HEK293 (cell line): Measurements from ENCODE around the gene PGBD2.

Experiments
- KLF10 ChIP-seq: fragments of 450-650 bp; IDR thresholded peaks from 2 replicates; pipeline ENCODE4 v1.5.1; 2018; ENCODE audit warnings: missing biosample characterization, mild to moderate bottlenecking, missing genetic modification characterization
- TCF7L2 ChIP-seq: IDR thresholded peaks from 2 replicates; pipeline ENCODE4 v1.6.1; 2011; ENCODE audit warnings: low read depth, mild to moderate bottlenecking, inconsistent platforms, low read length, moderate library complexity, borderline replicate concordance
- ZNF274 ChIP-seq, 2 experiments: fragments of 200-500 bp in 1 of 2; fragments of 450-650 bp in 1 of 2; sonication (Bioruptor generic) in 1 of 2; formaldehyde crosslinking in 1 of 2; IDR thresholded peaks; 2 replicates each; pipeline versions ENCODE4 v1.5.1 to v1.6.1; 2014 to 2016; ENCODE audit warnings: borderline replicate concordance in 1 of 2, inconsistent platforms in 1 of 2, low read length in 1 of 2, missing biosample characterization in 1 of 2, missing genetic modification characterization in 1 of 2
- ZNF292 ChIP-seq: fragments of 450-650 bp; formaldehyde crosslinking; IDR thresholded peaks from 2 replicates; pipeline ENCODE4 v1.5.1; 2016; ENCODE audit warnings: low read depth, missing biosample characterization, missing genetic modification characterization, borderline replicate concordance
- ZNF785 ChIP-seq: fragments of 450-650 bp; formaldehyde crosslinking; IDR thresholded peaks from 2 replicates; pipeline ENCODE4 v1.5.1; 2016; ENCODE audit warnings: missing biosample characterization, missing genetic modification characterization
- TF ChIP-seq, protein P1 (sequence below): fragments of 450-650 bp; formaldehyde crosslinking; optimal IDR thresholded peaks from 2 replicates; pipeline ENCODE3; 2016; ENCODE audit warnings: missing biosample characterization, mild to moderate bottlenecking, missing genetic modification characterization
- TF ChIP-seq, protein P2 (sequence below): fragments of 450-650 bp; formaldehyde crosslinking; IDR thresholded peaks from 2 replicates; pipeline ENCODE4 v1.5.1; 2016; ENCODE audit warnings: missing biosample characterization, missing genetic modification characterization
- TF ChIP-seq, protein P3 (sequence below): fragments of 450-650 bp; formaldehyde crosslinking; IDR thresholded peaks from 2 replicates; pipeline ENCODE4 v1.5.1; 2017; ENCODE audit warnings: missing biosample characterization, missing genetic modification characterization
- TF ChIP-seq, protein P4 (sequence below): fragments of 450-650 bp; formaldehyde crosslinking; IDR thresholded peaks from 2 replicates; pipeline ENCODE4 v1.5.1; 2016; ENCODE audit warnings: missing biosample characterization, missing genetic modification characterization
- TF ChIP-seq, protein P5 (sequence below): fragments of 450-650 bp; formaldehyde crosslinking; IDR thresholded peaks from 2 replicates; pipeline ENCODE4 v1.5.1; 2016; ENCODE audit warnings: missing biosample characterization, missing genetic modification characterization, borderline replicate concordance

DNA sequence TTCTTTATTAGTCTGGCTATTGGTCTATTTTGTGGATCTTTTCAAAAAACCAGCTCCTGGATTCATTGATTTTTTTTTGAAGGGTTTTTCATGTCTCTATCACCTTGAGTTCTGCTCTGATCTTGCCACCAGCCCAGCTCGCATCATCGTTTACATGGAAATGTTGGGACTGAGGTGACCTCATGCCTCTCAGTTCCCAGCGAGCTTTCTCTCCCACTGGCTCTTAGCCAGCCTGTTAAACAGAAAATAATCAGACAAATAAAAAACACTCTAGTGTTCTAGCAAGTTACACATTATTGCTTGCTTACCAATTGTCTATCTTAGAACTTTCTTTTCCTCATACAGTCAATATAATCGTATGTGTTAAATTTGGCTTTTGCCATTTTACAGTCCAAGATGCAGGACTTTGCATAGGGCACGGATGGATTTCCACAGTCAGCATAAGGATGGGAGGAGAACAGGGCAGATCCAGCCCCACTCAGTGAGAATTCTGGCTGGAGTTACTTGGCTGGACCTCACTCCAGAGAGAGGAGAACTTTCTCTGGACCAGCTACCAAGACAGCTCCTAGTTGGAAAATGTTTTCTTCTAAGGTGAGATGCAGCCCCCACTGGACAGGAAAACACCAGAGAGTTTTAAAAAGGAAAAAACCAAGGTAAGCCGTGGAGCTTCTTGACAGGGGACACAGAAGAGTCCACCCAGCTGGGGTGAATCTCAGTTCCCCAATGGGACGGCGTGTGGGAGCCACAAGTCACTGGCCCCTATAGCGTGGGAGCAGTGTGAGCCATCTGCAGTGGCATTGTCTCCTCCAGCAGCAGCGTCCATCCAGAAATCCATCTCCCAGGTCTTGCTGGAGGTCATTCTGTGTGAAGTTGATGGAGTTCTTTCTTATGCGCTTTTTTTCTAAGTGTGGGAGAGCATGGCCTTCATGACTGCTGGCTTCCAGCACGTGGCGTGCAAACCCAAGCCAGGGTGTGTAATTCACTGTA lies 17.6 kb downstream of the PGBD2 start:
- TF ChIP-seq, protein P1, sequence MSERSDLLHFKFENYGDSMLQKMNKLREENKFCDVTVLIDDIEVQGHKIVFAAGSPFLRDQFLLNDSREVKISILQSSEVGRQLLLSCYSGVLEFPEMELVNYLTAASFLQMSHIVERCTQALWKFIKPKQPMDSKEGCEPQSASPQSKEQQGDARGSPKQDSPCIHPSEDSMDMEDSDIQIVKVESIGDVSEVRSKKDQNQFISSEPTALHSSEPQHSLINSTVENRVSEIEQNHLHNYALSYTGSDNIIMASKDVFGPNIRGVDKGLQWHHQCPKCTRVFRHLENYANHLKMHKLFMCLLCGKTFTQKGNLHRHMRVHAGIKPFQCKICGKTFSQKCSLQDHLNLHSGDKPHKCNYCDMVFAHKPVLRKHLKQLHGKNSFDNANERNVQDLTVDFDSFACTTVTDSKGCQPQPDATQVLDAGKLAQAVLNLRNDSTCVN = no peak
- TF ChIP-seq ZNF274 (IDR thresholded peaks at IDR 0.05; ENCODE audit: low read length) (no peak), ZNF274 (tag by site-specific recombination; IDR thresholded peaks at IDR 0.05; ENCODE audit: borderline replicate concordance) (no peak), TCF7L2 (no peak), KLF10 (tag by site-specific recombination) (no peak), ZNF292 (tag by site-specific recombination) (no peak), ZNF785 (tag by site-specific recombination) (no peak)
- TF ChIP-seq, protein P2, sequence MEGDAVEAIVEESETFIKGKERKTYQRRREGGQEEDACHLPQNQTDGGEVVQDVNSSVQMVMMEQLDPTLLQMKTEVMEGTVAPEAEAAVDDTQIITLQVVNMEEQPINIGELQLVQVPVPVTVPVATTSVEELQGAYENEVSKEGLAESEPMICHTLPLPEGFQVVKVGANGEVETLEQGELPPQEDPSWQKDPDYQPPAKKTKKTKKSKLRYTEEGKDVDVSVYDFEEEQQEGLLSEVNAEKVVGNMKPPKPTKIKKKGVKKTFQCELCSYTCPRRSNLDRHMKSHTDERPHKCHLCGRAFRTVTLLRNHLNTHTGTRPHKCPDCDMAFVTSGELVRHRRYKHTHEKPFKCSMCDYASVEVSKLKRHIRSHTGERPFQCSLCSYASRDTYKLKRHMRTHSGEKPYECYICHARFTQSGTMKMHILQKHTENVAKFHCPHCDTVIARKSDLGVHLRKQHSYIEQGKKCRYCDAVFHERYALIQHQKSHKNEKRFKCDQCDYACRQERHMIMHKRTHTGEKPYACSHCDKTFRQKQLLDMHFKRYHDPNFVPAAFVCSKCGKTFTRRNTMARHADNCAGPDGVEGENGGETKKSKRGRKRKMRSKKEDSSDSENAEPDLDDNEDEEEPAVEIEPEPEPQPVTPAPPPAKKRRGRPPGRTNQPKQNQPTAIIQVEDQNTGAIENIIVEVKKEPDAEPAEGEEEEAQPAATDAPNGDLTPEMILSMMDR (tag by site-specific recombination) = no peak
- TF ChIP-seq, protein P3, sequence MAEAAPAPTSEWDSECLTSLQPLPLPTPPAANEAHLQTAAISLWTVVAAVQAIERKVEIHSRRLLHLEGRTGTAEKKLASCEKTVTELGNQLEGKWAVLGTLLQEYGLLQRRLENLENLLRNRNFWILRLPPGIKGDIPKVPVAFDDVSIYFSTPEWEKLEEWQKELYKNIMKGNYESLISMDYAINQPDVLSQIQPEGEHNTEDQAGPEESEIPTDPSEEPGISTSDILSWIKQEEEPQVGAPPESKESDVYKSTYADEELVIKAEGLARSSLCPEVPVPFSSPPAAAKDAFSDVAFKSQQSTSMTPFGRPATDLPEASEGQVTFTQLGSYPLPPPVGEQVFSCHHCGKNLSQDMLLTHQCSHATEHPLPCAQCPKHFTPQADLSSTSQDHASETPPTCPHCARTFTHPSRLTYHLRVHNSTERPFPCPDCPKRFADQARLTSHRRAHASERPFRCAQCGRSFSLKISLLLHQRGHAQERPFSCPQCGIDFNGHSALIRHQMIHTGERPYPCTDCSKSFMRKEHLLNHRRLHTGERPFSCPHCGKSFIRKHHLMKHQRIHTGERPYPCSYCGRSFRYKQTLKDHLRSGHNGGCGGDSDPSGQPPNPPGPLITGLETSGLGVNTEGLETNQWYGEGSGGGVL (tag by site-specific recombination) = no peak
- TF ChIP-seq, protein P4, sequence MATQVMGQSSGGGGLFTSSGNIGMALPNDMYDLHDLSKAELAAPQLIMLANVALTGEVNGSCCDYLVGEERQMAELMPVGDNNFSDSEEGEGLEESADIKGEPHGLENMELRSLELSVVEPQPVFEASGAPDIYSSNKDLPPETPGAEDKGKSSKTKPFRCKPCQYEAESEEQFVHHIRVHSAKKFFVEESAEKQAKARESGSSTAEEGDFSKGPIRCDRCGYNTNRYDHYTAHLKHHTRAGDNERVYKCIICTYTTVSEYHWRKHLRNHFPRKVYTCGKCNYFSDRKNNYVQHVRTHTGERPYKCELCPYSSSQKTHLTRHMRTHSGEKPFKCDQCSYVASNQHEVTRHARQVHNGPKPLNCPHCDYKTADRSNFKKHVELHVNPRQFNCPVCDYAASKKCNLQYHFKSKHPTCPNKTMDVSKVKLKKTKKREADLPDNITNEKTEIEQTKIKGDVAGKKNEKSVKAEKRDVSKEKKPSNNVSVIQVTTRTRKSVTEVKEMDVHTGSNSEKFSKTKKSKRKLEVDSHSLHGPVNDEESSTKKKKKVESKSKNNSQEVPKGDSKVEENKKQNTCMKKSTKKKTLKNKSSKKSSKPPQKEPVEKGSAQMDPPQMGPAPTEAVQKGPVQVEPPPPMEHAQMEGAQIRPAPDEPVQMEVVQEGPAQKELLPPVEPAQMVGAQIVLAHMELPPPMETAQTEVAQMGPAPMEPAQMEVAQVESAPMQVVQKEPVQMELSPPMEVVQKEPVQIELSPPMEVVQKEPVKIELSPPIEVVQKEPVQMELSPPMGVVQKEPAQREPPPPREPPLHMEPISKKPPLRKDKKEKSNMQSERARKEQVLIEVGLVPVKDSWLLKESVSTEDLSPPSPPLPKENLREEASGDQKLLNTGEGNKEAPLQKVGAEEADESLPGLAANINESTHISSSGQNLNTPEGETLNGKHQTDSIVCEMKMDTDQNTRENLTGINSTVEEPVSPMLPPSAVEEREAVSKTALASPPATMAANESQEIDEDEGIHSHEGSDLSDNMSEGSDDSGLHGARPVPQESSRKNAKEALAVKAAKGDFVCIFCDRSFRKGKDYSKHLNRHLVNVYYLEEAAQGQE = no peak
- TF ChIP-seq, protein P5, sequence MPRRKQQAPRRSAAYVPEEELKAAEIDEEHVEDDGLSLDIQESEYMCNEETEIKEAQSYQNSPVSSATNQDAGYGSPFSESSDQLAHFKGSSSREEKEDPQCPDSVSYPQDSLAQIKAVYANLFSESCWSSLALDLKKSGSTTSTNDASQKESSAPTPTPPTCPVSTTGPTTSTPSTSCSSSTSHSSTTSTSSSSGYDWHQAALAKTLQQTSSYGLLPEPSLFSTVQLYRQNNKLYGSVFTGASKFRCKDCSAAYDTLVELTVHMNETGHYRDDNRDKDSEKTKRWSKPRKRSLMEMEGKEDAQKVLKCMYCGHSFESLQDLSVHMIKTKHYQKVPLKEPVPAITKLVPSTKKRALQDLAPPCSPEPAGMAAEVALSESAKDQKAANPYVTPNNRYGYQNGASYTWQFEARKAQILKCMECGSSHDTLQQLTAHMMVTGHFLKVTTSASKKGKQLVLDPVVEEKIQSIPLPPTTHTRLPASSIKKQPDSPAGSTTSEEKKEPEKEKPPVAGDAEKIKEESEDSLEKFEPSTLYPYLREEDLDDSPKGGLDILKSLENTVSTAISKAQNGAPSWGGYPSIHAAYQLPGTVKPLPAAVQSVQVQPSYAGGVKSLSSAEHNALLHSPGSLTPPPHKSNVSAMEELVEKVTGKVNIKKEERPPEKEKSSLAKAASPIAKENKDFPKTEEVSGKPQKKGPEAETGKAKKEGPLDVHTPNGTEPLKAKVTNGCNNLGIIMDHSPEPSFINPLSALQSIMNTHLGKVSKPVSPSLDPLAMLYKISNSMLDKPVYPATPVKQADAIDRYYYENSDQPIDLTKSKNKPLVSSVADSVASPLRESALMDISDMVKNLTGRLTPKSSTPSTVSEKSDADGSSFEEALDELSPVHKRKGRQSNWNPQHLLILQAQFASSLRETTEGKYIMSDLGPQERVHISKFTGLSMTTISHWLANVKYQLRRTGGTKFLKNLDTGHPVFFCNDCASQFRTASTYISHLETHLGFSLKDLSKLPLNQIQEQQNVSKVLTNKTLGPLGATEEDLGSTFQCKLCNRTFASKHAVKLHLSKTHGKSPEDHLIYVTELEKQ (tag by site-specific recombination) = no peak
